Measurements from ENCODE around the gene SEMA4D.

DNA sequence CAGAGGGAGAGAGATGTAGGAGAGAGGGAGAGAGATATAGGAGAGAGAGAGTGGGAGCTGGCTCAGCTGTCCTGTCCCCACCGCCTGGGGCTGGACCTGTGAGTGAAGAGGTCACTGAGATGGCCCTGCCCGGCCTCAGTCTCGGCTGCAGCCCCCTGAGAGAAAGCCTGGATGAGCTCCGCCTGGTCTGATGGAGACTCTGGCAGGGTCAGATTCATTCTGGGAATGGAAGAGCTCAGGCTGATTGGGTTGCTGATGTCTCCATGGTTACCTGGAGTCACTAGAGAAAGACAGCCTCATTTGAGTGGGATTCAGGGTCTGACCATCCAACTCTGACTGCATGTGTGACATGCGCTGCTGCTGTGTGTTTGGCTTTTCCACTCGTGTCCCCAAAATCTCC lies 27.1 kb upstream of the SEMA4D start:
- TF ChIP-seq, protein P1, sequence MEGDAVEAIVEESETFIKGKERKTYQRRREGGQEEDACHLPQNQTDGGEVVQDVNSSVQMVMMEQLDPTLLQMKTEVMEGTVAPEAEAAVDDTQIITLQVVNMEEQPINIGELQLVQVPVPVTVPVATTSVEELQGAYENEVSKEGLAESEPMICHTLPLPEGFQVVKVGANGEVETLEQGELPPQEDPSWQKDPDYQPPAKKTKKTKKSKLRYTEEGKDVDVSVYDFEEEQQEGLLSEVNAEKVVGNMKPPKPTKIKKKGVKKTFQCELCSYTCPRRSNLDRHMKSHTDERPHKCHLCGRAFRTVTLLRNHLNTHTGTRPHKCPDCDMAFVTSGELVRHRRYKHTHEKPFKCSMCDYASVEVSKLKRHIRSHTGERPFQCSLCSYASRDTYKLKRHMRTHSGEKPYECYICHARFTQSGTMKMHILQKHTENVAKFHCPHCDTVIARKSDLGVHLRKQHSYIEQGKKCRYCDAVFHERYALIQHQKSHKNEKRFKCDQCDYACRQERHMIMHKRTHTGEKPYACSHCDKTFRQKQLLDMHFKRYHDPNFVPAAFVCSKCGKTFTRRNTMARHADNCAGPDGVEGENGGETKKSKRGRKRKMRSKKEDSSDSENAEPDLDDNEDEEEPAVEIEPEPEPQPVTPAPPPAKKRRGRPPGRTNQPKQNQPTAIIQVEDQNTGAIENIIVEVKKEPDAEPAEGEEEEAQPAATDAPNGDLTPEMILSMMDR (IDR thresholded peaks at IDR 0.05), result no peak
- no peak for TF ChIP-seq POLR2A (IDR thresholded peaks at IDR 0.05; ENCODE audit: low read depth)
